GM21786 (cell line): ENCODE measurements around the gene PARP1.
A peak's percentile ranks its signal among the peaks of the same experiment; 100 is the strongest.
"Not testable (repeated sequence)": the region's sequence is repeated elsewhere in the genome, so short reads cannot be mapped to it uniquely, and the experiment has no call there.

Source experiments
- ATAC-seq: cut with Tn5 transposase; IDR thresholded peaks from one replicate; pipeline ENCODE4 v1.9.1; 2021; ENCODE audit not compliant: unreplicated experiment

Gene PARP1

GRCh38 chr1:226429858-226430715, 22.2 kb upstream of the PARP1 start:
- ATAC-seq: no peak

- no peak for ATAC-seq
These were observed 21.0 kb upstream of the PARP1 start for GRCh38 chr1:226428791-226429461.

GRCh38 chr1:226428348-226428747, 20.5 kb upstream of the PARP1 start:
- ATAC-seq: no peak

- no peak for ATAC-seq
These were observed 19.2 kb upstream of the PARP1 start for GRCh38 chr1:226427131-226427530.

- ATAC-seq: not testable (repeated sequence)
These were observed 18.5 kb upstream of the PARP1 start for GRCh38 chr1:226426395-226426794.

GRCh38 chr1:226425431-226426031, 17.6 kb upstream of the PARP1 start:
- ATAC-seq: peak; percentile 33

GRCh38 chr1:226425004-226425378, 17.1 kb upstream of the PARP1 start:
- ATAC-seq: no peak

- peak; percentile 64 for ATAC-seq
These were observed 16.5 kb upstream of the PARP1 start for GRCh38 chr1:226424221-226425003.

GRCh38 chr1:226422478-226422877, 14.6 kb upstream of the PARP1 start:
- ATAC-seq: no peak

GRCh38 chr1:226420897-226421296, 13.0 kb upstream of the PARP1 start:
- ATAC-seq: no peak

- no peak for ATAC-seq
These were observed 12.4 kb upstream of the PARP1 start for GRCh38 chr1:226420328-226420727.

- no peak for ATAC-seq
These were observed 11.6 kb upstream of the PARP1 start for GRCh38 chr1:226419284-226420029.

- ATAC-seq: no peak
These were observed 10.1 kb upstream of the PARP1 start for GRCh38 chr1:226417830-226418546.

- no peak for ATAC-seq
These were observed 9.5 kb upstream of the PARP1 start for GRCh38 chr1:226417350-226417749.

- ATAC-seq: no peak
These were observed 6.3 kb upstream of the PARP1 start for GRCh38 chr1:226414098-226414698.

- no peak for ATAC-seq
These were observed 3.7 kb upstream of the PARP1 start for GRCh38 chr1:226411619-226412018.

- ATAC-seq: no peak
These were observed 3.1 kb upstream of the PARP1 start for GRCh38 chr1:226410958-226411357.

- no peak for ATAC-seq
These were observed 1.5 kb upstream of the PARP1 start for GRCh38 chr1:226409392-226409791.
